ENCODE measurements around the gene CINP.
A peak's percentile ranks its signal among the peaks of the same experiment; 100 is the strongest.
"Not testable (repeated sequence)": the region's sequence is repeated elsewhere in the genome, so short reads cannot be mapped to it uniquely, and the experiment has no call there.

Gene CINP

DNA sequence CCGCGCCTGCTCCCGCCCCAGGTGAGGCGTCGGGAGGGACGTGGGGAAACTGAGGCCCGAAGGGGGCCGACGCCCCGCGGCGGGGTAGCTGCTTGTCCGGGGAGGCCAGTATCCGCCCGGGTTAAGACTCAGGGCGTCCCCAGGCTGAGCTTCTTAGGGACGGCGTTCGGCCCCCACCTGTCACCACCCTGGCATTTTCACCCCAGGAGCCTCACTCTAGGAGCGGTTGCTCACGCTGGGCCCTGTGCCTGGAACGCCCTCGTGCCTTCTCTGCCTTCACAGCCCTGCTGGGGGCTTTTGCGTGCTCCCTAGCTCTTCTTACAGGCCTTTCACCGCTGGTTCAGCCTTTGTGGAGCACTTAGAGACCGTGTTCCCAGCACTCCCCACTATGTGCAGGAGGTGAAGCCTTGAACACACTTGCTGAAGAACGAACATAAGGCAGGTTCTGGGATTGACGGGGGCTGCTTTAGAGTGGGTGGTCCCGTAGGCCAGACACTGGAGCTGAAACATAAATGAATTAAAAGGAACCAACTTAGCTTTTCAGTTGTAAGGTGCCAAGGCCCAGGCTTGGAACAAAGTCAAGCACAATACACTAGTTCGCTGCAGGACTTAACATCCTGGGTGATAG lies 42.5 kb downstream of the CINP start:
- peak in 4 of 5 donors; percentile 26 to 43 (median 36) for DNase-seq

DNA sequence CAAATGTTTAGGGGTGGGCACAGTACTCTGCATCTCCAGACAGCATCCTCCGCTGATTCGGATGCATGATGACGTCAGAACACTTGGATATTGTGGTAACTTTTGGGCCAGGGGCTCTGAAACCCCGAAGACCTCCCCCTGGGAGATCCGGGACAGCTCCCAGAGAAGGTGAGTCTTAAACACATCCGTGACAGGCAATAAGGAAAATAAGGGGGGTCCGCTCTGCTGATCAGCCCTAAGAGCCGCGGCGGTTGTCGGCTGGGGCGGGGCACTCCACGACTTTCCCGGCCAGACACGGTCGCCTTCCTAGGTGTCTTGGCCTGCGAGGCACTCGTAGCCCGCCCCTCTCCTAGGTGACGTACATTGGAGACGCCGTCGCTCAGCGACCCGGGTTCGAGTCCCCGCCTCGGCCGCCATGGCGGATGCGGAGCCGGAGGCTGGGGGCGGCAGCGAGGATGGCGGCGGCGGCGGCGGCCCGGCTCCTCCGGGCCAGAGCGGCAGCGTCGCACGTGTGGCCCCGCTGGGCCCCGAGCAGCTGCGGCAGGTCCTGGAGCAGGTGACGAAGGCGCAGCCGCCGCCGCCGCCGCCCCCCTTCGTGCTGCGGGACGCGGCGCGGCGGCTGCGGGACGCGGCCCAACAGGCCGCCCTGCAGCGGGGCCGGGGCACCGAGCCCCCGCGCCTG lies 43.2 kb downstream of the CINP start, which contains the start of gene ZNF839:
TSS of gene ZNF839 (plus strand) at position 396 of the 682 bp plus-strand sequence. CDS start at position 416, 20 bp downstream.
- DNase-seq: peak; percentile 83 to 92 (median 89)

DNA sequence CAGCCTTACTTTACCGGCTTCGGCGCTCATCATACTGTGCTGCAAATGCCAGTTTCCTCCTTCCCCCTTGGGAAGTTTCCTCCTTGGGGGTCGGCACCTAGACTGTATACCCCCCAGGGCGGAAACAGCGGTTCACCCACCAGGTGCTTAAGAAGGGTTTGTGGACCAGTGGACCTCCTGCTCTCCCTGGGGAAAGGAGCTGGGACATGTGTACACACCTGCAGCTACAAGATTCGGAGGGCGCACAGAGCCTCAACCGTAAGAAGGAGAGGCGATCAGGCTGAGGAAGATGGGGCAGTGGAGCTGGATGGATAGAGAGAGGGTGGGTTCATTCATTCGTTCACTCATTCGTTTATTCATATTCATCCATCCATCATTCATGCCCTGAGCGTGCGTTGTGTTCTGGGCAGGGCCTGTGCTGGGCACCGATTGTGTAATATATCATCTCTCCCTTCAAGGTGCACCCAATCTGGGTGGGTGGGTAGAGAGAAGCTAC lies 43.9 kb downstream of the CINP start:
- no peak for DNase-seq

DNA sequence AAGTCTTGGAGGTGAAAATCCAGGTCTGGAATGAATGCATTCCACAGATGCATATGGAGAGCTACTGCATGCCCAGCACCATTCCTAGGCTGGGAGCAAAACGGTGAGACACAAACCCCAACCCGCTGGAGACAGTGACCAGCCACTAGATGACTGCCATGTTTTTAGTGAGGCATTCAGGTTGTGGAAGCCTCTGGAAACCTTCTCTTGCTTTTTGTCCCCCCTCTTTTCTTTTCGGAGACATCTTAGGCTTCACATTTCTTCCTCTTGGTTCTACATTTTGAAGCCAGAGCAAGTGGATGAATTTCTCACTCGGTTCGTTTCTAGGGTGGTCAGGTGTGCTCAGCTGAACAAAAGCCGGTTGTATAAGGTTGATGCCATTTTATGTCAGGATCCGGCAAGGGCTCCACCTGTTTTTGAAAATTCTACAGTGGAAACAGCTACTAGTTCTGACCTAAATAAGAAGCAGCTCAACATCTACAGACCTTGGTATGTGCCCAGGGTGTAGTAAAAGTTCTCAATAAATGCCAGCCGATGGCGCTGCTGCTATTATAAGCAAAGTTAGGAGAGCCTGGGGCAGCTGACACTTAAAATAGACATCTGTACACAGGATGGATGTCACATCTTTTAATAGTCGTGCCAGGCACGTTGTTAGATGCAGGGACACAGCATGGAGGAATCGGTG lies 45.0 kb downstream of the CINP start:
- DNase-seq: peak in 2 of 5 donors; percentile 11 to 74

DNA sequence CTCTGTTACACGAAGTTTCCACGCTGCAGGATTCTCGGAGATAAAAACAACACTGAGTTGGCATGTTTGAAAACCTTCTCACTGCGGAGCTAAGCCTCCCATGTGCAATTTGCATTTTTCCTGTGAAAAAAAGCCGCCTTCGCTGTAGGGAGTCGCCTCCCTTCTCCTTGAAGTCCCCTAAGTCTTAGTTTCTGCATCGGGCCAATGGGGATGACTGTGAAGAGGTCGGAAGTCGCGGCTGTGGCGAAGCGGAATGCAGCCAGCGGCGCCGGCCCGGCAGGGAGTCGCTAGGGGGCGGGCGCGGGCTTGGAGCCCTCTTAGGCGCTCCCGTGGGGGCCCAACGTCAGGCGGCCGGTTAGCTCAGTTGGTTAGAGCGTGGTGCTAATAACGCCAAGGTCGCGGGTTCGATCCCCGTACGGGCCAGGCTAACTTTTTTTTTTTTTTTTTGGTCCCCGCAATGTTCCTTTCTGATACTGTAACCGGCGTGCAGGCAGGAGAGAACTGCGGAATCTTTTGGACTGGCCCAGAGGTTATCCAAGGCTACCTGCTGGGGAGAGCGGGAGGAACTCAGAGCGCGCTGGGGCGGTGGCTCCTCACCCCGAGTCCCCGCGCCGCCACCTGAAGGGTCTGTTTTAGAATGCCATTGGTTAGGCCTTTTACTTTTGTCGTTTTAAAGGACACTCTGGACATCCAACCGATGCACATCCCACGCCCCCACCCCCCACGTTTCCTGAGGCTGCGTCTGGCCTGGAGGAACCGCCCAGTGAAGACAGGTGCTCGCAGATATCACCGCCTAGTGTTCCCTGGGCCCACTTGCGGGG lies 45.7 kb downstream of the CINP start:
- peak; percentile 89 to 92 (median 91) for DNase-seq

DNA sequence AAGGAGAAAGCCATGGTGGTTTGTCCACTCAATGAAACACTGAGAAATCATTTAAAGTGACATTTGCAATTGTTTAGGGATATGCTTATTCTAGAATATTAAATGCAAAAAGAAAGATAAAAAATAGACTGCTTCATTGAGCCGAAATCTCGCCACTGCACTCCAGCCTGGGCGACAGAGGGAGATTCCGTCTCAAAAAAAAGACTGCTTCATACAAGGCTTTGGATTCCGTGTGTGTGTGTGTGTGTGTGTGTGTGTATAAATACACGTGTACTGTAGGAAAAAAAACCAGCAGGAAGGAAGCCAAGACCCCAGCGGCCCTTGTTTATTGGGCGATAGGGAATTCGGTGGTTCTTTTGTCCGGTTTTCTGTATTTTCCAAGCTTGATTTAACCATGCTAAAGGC lies 46.4 kb downstream of the CINP start:
- peak in 2 of 5 donors; percentile 27 to 33 for DNase-seq

DNA sequence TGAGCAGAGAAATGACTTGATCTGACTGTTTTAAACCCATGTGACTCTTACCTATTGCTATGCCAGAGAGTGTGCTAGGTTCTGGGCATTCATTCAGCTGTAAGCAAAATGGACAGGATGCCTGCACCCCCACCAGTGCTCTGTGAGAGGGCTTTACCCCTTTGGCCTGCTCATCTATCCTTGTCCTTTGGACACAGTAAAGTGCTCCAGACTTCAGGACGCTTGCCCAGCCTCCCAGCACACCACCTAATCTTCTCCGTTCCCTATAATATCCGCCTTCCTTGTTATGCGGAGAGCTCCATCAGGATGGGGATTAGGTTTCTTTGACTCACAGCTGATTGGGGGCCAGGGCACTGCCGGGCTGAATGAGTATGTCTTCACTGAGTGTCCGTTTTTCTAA lies 47.6 kb downstream of the CINP start:
- DNase-seq: no peak

DNA sequence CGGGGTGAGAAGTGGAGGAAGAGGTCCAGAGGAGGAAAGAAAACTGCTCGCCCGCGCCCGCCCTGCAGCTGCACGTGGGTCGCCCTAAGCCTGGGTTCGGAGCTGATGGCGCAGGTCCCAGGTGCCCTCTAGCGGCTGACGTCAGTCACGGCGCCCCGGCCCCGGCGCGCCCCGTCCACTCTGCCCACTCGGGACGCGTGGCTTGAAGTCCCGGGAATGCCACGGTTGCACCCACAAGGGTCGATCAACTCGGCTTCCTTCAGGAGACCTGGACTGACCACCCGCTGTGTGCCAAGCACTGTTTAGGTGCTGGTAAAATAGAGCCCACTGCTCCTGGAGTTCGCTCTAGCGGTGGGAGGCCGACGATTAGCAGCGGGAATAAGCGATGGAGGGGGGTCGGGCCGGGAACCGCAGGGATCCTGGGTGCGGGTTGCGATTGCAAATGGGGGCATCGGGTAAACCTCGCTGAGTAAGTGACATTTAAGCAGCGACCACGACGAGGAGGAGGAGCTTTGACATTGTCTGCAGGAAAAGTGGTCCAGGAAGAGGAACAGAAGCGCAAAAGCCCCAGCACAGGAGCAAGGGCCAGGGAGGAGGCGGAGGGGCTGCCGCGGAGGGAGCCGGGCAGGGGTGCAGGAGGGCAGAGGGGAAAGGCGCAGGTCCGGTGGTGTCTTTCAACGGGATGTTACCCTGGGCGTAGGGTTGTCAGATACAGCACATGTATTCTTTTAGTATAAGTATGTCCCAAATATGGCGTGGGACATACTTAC lies 48.3 kb downstream of the CINP start:
- DNase-seq: peak; percentile 59 to 78 (median 72)

DNA sequence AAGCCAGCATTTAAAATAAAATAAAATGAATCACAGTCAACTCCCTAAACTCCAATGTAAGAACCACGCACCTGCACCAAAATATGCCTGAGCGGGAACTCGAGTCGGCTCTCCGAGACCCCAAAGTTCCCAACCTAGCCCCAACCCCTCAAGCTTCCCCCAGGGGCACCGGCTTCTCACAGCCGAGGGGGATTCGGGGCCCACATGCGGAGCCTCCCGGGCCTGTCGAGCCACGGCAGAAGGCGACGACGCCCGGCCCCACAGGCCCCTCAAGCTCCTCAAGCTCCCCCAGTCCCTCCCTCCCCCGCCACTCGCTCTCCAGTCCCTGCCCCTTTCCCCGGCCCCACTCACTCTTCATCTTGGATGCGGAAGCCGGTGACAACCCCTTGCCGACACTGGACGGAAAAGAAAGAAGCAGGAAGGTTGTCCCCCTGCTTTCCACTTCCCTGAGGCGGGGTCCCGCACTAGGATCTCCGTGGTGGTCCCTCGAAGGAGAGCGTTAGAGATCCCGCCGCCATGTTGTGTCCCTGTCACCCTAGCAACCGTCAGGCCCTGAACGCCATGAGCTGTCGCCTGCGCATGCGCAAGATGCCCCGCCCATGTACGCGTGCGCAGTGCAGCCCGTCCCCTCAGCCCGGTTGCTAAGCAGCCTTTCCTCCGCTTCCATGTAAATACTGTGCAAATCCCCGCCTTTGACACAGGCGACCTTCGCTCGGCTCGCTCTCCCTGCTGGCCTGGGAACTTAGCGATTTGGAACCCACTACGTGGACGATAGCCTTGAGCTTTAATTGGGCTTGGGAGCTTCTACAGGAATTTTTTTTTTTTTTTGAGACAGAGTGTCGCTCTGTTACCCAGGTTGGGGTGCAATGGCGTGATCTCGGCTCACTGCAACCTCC lies 57.8 kb downstream of the CINP start, which contains the start of gene MOK:
TSS of gene MOK (minus strand) at position 554 of the 896 bp plus-strand sequence. CDS start at position 358, 196 bp downstream.
- DNase-seq: peak; percentile 91 to 95 (median 94)

DNA sequence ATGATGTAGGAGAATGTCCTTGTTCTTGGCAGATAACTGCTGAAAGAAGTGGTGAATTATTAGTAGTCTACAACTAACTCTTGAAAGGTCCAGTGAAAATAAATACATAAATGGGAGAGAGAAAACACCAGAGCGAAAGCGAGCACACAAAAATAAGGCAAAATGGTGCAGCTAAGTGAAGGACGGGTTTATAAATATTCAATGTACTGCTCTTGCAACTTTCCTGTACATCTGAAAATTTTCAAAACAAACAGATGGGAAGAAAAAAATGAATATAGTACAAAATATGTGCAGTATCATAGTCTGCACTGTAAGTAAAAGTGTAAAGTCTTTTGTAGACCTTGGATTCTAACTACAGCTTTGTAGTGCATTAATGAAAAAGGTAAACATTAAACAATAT lies 59.0 kb downstream of the CINP start:
- DNase-seq: no peak

DNA sequence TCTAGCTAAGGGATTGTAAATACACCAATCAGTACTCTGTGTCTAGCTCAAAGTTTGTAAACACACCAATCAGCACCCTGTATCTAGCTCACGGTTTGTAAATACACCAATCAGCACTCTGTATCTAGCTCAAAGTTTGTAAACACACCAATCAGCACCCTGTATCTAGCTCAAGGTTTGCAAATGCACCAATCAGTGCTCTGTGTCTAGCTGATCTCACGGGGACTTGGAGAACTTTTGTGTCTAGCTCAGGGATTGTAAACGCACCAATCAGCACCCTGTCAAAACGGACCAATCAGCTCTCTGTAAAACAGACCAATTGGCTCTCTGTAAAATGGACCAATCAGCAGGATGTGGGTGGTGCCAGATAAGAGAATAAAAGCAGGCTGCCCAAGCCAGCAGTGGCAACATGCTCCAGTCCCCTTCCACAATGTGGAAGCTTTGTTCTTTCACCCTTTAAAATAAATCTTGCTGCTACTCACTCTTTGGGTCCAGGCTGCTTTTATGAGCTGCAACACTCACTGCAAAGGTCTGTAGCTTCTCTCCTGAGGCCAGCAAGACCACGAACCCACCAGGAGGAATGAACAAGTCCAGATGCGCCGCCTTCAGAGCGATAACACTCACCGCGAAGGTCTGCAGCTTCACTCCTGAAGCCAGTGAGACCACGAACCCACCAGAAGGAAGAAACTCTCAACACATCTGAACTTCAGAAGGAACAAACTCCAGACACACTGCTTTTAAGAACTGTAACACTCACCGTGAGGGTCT lies 64.2 kb downstream of the CINP start:
- DNase-seq: not testable (repeated sequence)

Measured in T-helper 1 cell (primary cell).